Stimulated activated CD4-positive, alpha-beta T cell treated with anti-CD3 and anti-CD28 coated beads, Interleukin-2, amount 100 ng/mL, for 24 hours (primary cell): ENCODE data around the gene NAPB.
"Not testable (repeated sequence)": the region's sequence is repeated elsewhere in the genome, so short reads cannot be mapped to it uniquely, and the experiment has no call there.

Experiments used
- DNase-seq, 2 donors: peaks; one replicate each; pipeline ENCODE4 v3.0.0-alpha.2; 2020

Gene NAPB

DNA sequence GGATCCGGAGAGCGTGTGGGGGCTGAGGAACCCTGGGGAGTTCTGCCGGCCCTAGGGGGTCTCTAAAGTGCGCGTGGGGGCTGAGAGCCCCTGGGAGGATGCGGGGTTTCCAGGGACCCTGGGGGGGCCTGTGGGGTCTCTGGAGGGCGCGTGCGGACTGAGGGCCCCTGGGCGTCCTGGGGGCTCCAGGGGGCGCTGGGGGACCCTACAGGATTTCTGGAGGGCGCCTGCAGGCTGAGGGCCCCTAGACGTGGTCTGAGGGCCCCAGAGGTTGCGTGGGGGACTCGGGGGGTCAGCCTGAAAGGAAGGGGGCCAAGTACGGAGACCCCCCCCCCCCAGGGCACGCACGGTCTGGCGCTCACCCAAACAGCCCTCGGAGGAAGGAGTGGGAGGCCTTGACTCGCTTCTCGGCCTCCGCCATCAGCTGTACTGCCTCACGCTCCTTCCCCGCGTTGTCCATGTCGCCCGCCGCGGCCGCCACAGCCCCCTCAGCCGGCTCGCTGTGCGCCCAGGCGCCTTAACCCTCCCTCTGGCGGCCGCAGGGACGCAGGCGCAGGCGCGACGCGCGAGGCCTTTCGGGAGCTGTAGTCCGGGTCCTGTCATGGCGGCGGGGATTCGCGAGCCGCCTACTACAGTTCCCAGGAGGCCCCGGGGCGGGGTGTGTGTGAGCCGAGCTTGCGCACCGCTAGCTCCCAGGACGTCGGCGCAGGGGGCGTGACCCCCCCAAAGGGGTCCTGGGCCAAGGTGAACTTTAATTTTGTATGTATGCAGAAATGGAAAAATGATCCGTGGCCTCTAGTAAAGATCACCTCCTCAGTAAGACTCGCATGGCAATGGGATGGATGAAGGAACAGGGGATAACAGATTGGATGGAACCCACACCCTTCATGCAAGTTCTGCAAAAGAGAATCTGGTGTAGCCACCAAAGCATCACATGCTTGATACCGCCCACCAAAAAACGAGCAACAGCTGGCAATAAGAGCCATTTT, at the start of gene NAPB:
Gene NAPB, minus strand, starts transcription at position 546 of the 989 bp plus-strand sequence. Its CDS starts 86 bp downstream, at position 460.
- peak; percentile 93 to 94 for DNase-seq

DNA sequence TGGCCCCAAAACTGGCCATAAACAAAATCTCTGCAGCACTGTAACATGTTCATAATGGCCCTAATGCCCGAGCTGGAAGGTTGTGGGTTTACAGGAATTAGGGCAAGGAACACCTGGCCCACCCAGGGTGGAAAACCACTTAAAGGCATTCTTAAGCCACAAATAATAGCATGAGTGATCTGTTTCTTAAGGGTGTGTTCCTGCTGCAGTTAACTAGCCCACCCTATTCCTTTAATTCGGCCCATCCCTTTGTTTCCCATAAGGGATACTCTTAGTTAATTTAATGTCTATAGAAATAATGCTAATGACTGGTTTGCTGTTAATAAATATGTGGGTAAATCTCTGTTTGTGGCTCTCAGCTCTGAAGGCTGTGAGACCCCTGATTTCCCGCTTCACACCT, 45.7 kb upstream of the NAPB start:
- not testable (repeated sequence) for DNase-seq

GRCh38 chr20:23461180-23461579, 39.9 kb upstream of the NAPB start:
- no peak for DNase-seq

DNA sequence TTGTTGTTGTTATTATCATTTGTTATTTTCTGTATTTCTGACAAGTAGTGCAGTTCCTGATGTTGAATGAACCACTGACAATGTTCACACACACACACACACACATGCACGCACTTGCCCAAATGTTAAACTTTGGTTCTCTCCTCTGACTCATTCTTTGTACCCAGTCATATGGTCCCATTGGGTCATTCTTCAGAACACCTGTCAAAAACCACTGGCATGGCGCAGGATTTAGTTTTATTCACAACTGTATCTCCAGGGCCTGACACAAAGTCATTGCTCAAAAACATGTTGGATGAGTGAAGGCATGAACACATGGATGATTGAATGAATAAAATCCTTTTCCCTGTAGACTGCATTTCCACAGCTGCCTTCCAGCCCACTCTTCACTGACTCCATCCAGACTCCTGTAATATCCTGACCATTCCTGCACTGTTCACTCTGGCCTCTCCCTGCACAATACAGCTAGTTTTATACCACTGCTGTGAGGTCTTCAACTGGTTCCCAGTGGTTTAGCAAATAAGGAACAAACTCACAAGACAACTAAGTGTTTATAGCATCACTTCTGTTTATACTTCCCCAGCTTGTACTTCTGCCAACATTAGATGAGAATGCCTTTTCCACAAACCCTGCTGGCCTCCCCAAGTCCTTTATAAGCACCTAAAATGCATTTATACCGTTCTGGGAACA, 38.3 kb upstream of the NAPB start:
- no peak for DNase-seq

GRCh38 chr20:23456873-23457272, 35.6 kb upstream of the NAPB start:
- no peak for DNase-seq

DNA sequence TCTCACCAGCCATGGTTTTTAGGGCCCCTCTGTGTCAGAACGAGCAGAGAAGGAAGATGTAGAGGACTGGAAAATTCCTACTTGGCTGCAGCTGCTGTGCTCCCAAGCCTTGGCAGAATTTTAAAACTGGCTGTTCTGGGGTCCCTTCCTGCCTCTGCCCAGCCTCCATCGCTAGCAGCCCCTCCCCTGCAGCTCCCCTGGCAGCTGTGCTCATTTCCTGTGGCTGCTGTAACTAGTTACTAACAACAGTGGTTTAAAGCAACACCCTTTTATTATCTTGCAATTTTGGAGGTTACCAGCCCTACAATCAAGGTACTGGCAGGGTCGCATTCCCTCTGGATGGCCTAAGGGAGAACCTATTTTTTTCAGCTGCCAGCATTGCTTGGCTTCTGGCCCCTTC, 35.1 kb upstream of the NAPB start:
- DNase-seq = no peak

GRCh38 chr20:23455639-23456038, 34.4 kb upstream of the NAPB start:
- DNase-seq = no peak

- no peak for DNase-seq
Observed at GRCh38 chr20:23454816-23455215, 33.5 kb upstream of the NAPB start.

GRCh38 chr20:23453549-23454543, 32.6 kb upstream of the NAPB start:
- DNase-seq = no peak

GRCh38 chr20:23452776-23453175, 31.5 kb upstream of the NAPB start, which contains the start of gene CST11:
TSS of gene CST11 (minus strand) at chr20:23452876. CDS start at chr20:23452811, 65 bp downstream.
- no peak for DNase-seq

DNA sequence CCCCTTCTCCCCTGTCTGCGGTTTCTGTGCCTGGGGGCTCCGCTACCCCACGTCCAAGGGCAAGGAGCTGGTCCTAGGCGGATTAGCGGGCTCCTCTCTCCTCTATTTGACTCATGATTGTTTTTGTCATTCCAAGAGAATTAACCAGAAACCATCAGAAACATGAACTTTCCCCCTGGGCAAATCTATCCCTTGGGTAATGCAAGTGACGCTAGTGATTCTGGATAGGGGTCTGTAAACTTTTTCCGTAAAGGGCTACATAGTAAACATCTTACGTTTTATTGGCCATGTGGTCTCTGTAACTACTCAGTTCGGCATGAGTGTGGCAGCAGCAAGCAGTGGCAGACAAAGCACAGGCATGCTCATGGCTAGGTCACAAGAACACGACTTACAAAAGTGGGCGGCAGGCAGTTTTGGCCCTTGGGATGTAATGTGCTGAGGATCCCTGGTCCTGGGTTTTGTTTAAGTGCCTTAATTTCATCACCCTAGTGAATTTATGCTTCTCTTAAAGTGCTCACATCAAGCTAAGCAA, 30.7 kb upstream of the NAPB start:
- no peak for DNase-seq

DNA sequence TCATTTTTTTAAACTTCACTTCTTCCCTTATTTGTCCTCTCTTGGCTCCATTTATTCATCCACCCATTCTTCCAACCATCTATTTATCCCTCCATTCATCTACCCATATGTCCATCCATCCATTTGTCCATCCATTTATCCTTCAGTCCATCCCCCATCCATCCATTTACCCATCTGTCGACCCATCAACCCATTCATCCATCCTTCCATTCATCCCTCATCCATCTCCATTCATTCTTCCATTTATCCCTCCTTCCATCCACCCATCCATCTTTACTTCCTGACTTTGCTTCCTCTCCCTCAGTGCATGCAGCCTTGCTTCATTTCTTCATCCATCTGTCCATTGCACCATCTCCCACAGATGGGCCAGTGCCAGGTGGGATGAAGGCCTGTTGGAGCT, 29.6 kb upstream of the NAPB start:
- DNase-seq = no peak

GRCh38 chr20:23449421-23449820, 28.1 kb upstream of the NAPB start:
- no peak for DNase-seq

GRCh38 chr20:23448167-23448566, 26.9 kb upstream of the NAPB start:
- no peak for DNase-seq

DNA sequence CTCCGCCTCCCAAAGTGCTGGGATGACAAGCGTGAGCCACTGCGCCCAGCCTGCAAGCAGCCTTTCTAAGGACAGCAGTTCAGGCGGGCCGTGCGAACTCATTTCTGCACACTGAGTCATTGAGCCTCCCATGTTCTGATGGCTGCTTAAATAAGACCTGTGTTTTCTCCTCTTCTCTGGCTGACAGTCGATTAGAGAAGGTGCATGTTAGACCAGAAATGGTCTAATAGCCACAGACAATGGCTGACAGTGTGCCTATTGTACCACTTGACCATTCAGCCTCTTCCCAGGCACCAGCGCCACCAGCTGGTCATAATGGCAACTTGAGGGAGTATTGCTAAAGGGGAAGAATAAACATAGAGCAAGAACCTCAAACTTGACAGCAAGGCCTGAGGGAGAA, 25.2 kb upstream of the NAPB start:
- peak; percentile 39 to 51 for DNase-seq

DNA sequence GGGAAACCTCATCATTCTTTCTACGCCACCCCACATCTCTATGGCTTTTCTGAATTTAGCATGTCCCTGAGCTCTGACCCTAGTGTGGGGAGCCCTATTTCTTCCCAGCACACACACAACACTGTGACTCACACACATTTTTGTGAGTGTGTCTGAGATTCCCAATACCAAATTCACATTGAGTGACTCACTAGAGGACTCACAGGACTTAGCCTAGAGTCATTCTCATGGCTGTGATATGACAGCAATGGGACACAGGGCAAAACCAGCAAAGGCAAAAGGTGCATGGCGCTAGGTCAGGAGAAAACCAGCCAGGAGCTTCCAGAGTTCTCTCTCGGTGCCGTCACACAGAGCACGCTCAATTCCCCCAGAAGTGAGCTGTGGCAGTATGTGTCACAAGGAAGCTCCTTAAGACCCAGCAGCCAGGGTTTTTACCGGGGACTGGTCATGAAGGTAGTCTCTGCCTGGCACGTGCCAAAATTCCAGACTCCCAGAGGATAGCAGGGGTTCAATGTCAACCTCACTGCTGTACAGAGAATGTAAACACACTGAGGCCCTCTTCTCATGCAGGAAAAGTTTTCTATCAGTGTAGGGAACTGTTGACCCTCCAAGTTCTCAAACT, 24.4 kb upstream of the NAPB start:
- no peak for DNase-seq

DNA sequence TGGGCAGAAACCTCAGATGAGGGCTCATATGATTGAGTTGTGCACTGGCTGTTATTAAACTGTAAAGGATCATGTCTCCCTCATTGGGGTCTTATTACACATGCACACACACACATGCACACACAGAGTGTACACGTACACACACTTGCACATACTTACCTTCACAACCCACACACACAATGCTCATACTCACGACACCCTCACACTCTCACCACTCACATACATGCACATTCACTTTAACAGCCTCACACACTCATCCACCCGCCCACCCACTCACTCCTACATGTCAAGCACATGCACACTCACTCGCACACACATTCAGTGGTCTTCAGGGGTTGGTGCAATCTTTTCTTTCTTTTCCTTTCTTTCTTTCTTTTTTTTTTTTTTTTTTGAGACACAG, 23.6 kb upstream of the NAPB start:
- no peak for DNase-seq

DNA sequence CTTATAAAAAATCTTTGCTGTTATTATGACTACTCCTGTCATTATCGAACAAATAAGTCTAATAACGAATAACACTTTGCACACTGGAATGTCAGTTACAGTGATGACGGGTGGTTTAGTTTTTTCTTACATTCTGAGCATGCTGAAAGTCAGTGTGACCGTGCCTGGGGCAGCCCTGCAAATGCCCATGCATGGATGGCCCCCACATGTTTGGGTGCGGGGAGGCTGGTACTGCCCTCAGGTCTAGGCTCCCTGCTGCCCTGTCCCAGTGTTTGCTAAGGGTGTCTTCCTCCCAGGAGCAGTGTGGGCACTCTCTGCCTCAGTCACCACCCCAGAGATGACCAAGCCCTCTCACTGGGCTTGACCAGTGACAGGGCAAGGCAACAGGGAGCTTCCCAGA, 21.1 kb upstream of the NAPB start:
- DNase-seq = no peak

- peak; percentile 64 to 68 for DNase-seq
Observed at GRCh38 chr20:23441850-23442313, 20.6 kb upstream of the NAPB start.

GRCh38 chr20:23440004-23440403, 18.7 kb upstream of the NAPB start:
- no peak for DNase-seq

DNA sequence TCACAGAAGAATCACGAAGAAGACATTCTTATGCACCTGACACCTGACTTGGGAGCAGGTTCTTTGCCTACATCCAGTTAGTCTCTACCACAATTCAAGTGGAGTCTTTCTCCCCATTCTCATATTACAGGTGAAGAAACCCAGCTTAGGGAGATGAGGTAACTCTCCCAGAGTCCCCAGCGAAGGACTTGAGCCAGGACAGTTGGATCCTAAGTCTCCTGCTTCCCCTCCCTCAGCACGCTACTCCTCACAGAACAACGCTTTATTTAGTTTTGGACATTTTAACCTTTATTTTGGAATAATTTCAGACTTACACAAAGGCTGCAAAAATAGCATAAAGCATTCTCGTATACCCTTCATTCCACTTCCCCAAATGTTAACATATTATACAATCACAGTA, 17.4 kb upstream of the NAPB start:
- DNase-seq = no peak
